LNCaP clone FGC (cell line): ENCODE measurements around the gene PCCB.
"Not testable (repeated sequence)": the region's sequence is repeated elsewhere in the genome, so short reads cannot be mapped to it uniquely, and the experiment has no call there.

ENCODE experiments used
- DNase-seq: peaks from one replicate; pipeline ENCODE4 v3.0.0-alpha.2; 2011; ENCODE audit warnings: low read depth
- H3K4me3 ChIP-seq: 2 replicates; pipeline ENCODE4 v1.5.1; 2011; ENCODE audit warnings: mild to moderate bottlenecking, low read depth, low read length, control low read depth
- TF ChIP-seq, protein P1 (sequence below): IDR thresholded peaks from 2 replicates; pipeline ENCODE4 v1.5.1; 2012; ENCODE audit warnings: mild to moderate bottlenecking; ENCODE audit not compliant: control insufficient read depth, insufficient read depth; ENCODE audit errors: extremely low read depth

Gene PCCB

DNA sequence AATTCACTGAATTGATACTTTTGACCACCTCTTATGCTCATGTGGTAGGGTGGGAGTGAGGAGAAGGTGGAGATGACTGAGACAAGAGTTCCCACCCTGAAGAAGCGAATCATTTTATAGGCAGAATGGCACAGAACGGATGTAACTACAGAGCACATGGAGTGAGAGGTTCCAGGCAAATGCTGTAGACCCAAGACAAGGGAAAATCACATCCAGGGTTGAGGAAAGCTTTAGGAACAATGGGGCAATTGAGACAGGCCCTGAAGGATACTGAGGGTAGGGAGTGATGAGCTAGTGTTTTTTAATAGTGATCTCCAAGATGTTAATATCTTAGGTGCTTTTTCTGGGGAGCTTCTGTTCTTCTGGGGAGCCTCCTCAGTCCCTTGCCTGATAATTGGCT is 8.1 kb downstream of the PCCB start:
- no peak for DNase-seq
- H3K4me3 ChIP-seq: no peak overlapping the region
- TF ChIP-seq, protein P1, sequence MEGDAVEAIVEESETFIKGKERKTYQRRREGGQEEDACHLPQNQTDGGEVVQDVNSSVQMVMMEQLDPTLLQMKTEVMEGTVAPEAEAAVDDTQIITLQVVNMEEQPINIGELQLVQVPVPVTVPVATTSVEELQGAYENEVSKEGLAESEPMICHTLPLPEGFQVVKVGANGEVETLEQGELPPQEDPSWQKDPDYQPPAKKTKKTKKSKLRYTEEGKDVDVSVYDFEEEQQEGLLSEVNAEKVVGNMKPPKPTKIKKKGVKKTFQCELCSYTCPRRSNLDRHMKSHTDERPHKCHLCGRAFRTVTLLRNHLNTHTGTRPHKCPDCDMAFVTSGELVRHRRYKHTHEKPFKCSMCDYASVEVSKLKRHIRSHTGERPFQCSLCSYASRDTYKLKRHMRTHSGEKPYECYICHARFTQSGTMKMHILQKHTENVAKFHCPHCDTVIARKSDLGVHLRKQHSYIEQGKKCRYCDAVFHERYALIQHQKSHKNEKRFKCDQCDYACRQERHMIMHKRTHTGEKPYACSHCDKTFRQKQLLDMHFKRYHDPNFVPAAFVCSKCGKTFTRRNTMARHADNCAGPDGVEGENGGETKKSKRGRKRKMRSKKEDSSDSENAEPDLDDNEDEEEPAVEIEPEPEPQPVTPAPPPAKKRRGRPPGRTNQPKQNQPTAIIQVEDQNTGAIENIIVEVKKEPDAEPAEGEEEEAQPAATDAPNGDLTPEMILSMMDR: no peak

DNA sequence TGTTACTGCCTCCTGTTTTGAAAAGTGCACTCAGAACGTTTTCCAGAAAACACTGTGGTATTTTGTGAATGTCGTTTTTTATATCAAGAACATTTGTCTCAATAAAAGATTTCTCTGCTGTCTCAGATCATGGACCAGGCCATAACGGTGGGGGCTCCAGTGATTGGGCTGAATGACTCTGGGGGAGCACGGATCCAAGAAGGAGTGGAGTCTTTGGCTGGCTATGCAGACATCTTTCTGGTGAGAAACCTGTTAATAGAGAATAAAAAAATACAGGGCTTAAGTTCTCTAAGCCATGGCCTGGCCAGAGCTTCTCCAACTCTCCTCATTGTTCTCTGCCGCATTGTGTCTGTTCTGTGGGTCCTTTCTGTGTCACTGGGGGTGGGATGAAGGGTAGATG is 11.7 kb downstream of the PCCB start:
- no peak overlapping the region for H3K4me3 ChIP-seq
- TF ChIP-seq, protein P1: no peak
- DNase-seq: no peak

DNA sequence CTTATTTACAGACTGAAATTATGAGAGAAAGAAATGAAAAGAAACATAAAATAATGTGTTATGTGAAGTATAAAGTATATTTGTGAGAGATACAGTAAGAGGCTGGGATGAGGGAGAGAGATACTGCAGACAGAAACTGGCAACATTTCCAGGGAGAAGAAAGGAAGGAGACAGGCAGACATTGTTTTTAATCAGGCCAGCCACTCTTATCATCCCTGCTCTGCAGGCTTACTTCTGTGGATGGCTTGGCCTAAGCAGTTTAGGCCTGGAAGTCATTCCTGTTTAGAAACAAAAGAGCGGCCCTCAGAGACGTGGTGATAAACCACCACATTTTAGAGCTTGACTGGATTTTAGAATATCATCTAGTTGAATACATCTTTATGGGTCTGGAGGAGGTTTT is 12.4 kb downstream of the PCCB start:
- TF ChIP-seq, protein P1: no peak
- no peak for DNase-seq
- no peak overlapping the region for H3K4me3 ChIP-seq

DNA sequence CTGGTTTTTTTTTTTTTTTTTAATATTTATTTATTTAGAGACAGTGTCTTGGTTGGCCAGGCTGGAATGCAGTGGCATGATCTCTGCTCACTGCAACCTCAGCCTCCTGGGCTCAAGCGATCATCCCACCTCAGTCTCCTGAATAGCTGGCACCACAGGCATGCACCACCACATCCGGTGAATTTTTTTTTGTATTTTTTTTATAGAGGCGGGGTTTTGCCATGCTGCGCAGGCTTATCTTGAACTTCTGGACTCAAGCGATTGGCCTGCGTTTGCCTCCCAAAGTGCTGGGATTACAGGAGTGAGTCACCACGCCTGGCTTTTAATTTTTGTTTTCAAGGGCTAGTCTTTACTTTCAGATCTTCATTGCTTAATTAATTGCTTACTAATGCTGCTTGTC is 13.1 kb downstream of the PCCB start:
- TF ChIP-seq, protein P1: no peak

DNA sequence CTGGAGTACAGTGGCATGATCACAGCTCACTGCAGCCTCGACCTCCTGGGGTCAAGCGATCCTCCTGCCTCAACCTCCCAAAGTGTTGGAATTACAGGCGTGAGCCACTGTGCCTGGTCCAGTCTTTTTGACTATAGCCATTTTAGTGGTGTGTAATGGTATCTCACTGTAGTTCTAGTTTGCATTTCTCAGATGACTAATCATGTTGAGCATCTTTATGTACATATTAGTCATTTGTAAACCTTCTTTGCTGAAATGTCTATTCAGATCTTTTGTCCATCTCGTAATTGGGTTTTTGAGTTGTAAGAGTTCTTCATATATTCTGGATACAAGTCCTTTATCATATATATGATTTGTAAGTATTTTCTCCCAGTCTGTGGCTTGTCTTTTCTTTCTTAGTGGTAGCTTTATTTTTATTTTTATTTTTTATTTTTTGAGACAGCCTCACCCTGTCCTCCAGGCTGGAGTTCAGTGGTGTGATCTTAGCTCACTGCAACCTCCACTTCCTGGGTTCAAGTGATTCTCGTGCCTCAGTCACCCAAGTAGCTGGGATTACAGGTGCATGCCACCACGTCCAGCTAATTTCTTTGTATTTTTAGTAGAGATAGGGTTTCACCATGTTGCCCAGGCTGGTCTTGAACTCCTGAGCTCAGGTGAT is 16.5 kb downstream of the PCCB start:
- H3K4me3 ChIP-seq, DNase-seq: not testable (repeated sequence)

More for the DNA sequence above, 13.1 kb downstream of the PCCB start:
- no peak overlapping the region for H3K4me3 ChIP-seq
- no peak for DNase-seq

DNA sequence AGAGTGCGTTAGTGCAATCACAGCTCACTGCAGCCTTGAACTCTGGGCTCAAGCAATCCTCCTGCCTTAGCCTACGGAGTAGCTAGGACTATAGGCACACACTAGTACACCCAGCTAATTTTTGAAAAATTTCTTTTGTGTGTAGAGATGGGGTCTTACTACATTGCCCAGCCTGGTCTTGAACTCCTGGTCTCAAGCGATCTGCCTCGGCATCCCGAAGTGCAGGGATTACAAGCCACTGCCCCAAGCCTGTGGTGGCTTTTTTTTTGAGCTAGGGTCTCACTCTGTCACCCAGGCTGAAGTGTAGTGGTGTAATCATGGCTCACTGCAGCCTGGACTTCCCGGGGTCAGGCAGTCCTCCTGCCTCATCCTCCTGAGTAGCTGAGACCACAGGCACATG is 17.1 kb downstream of the PCCB start:
- no peak for DNase-seq
- no peak overlapping the region for H3K4me3 ChIP-seq
- TF ChIP-seq, protein P1: no peak

DNA sequence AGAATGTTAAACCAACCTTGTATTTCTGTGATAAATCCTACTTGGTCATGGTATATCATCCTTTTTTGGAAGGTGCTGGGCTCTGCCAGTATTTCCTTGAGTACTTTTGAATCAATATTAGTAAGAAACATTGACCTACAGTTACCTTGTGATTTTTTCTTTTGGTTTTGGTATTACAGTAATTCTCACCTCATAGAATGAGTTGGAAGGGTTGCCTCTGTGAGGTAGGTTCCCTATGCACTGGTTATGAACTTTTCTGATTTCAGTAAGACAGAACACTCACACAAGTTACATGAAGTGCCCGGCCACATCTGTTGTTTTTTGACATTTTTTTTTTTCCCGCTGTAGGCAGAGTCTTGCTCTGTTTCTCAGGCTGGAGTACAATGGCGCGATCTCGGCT is 20.0 kb downstream of the PCCB start:
- TF ChIP-seq, protein P1: no peak
- DNase-seq: no peak

DNA sequence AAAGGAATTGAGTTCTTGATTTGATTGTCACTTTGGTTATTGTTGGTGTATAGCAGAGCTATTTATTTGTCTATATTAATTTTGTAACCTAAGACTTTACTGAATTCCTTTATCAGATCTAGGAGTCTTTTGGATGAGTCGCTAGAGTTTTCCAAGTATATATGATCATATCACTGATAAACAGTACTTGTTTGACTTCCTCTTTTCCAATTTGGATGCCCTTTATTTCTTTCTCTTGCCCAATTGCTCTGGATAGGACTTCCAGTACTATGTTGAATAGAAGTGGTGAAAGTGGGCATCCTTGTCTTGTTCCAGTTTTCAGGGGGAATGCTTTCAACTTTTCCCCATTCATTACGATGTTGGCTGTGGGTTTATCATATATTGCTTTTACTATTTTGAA is 21.5 kb downstream of the PCCB start:
- DNase-seq, H3K4me3 ChIP-seq: not testable (repeated sequence)

More for the DNA sequence above, 20.0 kb downstream of the PCCB start:
- H3K4me3 ChIP-seq: no peak overlapping the region
